SU-DHL-6 (cell line): ENCODE data around the gene TXNDC2.

ENCODE experiments used
- CTCF ChIP-seq: fragments of 200-600 bp; sonication (generic); IDR thresholded peaks from one replicate; pipeline ENCODE4 v1.5.1; 2017; ENCODE audit warnings: antibody characterized with exemption, mild to moderate bottlenecking, low read length, moderate library complexity; ENCODE audit not compliant: insufficient read depth, poor library complexity, severe bottlenecking
- EZH2phosphoT487 ChIP-seq: fragments of 200-600 bp; sonication (generic), shearing (Covaris generic); conservative IDR thresholded peaks from 2 replicates; pipeline ENCODE4 v1.6.1; 2018; ENCODE audit warnings: mild to moderate bottlenecking, antibody characterized with exemption, low read length, moderate library complexity, mixed read lengths

- no peak for TF ChIP-seq CTCF
- TF ChIP-seq EZH2phosphoT487 = no peak
These were observed 24.6 kb upstream of the TXNDC2 start for GRCh38 chr18:9861157-9861556.
